ENCODE data around the gene GAPDHS. TPM values are rescaled to one million over a fixed set of nuclear protein-coding genes. Genes with fewer than 3 reads are reported as not detected.

The GAPDHS gene
- total RNA-seq, 4 donors from 2014 or later: 0.54 TPM; not detected in 3

DNA sequence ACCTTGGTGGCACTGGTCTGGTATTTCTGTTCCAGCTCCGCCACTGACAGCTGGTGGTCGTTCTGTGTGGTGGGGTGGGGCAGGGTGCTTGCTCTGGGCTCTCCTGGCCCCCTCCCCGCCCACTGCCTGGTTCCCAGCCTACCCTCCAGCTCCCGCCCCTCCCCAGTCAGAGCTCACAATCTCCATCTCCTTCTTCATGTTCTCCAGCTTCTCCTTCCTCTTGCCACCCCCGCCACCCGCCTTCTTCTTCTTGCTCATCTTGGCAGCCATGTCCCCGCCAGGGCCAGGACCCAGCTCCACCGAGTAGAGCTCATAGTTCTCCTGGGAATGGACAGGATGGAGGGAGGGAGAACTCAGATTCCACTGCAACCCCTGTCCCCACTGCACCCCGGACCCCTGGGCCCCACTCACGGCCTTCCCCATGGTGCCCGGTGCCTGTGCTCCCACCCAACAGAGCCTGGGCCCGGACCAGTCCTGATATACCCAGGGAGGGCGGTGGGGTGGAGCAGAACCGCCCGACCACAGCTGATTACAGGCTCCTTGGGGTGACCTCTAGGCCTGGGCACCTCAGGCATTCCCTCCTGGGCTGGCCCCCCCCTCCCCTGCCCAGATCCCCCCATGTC lies 30.1 kb downstream of the GAPDHS start, which contains the start of gene ATP4A:
Gene ATP4A, minus strand, starts transcription at position 452 of the 623 bp plus-strand sequence. Its CDS starts 29 bp downstream, at position 423.
- TF ChIP-seq POLR2A (IDR thresholded peaks at IDR 0.05): no peak
- TF ChIP-seq, protein P1, sequence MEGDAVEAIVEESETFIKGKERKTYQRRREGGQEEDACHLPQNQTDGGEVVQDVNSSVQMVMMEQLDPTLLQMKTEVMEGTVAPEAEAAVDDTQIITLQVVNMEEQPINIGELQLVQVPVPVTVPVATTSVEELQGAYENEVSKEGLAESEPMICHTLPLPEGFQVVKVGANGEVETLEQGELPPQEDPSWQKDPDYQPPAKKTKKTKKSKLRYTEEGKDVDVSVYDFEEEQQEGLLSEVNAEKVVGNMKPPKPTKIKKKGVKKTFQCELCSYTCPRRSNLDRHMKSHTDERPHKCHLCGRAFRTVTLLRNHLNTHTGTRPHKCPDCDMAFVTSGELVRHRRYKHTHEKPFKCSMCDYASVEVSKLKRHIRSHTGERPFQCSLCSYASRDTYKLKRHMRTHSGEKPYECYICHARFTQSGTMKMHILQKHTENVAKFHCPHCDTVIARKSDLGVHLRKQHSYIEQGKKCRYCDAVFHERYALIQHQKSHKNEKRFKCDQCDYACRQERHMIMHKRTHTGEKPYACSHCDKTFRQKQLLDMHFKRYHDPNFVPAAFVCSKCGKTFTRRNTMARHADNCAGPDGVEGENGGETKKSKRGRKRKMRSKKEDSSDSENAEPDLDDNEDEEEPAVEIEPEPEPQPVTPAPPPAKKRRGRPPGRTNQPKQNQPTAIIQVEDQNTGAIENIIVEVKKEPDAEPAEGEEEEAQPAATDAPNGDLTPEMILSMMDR (IDR thresholded peaks at IDR 0.05): no peak
- Histone ChIP-seq H3K36me3 (no peaks in the 10 kb centered on the region), H3K9me3 (no peaks in the 10 kb centered on the region), H3K27me3 (no peaks in the 10 kb centered on the region), H3K4me3 (no peak within 1 kb of the TSS), H3K27ac (no peak within 1 kb of the TSS), H3K4me1 (peaks cover 0 to 7% (median under 1%) of the 10 kb centered on the region in 4 donors)
- no peak for DNase-seq

DNA sequence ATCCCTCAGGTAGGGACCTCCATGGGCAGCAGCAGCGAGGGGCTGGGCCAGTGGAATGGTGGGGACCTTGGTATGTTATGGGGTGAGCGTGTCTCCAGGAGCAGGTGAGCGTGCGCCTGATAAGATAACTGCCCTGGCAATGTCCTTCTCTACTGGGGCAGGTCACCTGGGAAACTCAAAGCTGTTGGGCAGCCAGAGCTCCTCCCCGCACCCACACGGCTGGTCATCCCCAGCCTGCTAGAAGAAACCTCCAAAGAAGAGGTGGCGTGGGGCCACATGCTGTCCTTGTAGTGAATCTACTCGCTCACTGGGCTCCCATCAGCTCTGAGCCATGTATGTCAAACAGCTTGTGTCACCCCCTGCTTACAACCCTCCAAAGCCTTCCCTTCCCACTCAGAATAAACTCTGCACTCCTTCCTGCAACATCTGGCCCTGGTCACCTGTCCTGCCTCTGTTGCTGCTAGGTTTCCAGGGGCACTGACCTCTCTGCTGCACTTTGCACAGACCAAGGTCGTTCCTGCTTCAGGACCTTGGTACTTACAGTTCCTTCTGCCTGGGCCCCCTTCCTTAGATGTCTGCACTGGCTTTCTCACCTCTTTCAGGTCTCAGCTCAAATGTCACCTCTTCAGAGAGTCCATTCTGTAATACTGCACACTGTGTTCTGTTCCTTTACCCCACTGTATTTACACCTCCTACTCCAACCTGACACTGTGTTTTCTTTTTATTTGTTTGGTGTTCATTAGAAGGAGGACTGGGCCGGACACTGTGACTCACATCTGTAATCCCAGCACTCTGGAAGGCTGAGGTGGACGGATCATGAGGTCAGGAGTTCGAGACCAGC lies 32.0 kb downstream of the GAPDHS start:
- Histone ChIP-seq H3K9me3 (no peaks in the 10 kb centered on the region), H3K27me3 (no peaks in the 10 kb centered on the region), H3K4me1 (no peaks in the 10 kb centered on the region), H3K27ac (no peak overlapping the region), H3K4me3 (no peak overlapping the region), H3K36me3 (no peaks in the 10 kb centered on the region)
- no peak for TF ChIP-seq POLR2A (IDR thresholded peaks at IDR 0.05)
- DNase-seq: no peak

DNA sequence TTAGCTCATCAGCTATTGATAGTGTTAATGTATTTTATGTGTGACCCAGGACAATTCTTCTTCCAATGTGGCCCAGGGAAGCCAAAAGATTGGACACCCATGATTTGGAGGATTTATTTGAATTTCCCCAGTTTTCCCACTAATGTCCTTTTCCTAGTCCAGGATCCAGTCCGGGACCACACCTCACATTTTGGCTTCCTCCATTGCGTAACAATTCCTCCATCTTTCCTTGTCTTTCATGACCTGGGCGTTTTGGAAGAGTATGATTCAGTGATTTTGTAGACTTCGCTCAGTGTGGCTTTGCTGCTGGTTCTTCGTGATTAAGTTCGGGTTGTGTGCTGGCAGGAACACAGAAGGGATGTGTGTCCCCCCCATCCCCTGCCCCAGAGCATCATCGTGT lies 33.5 kb downstream of the GAPDHS start:
- no peak for TF ChIP-seq POLR2A (IDR thresholded peaks at IDR 0.05)
- TF ChIP-seq, protein P1 (IDR thresholded peaks at IDR 0.05): no peak
- no peaks in the 10 kb centered on the region for H3K9me3 ChIP-seq
- no peaks in the 10 kb centered on the region for H3K4me1 ChIP-seq
- no peak overlapping the region for H3K4me3 ChIP-seq
- no peaks in the 10 kb centered on the region for H3K27me3 ChIP-seq
- no peak for DNase-seq
- H3K36me3 ChIP-seq: no peaks in the 10 kb centered on the region
- H3K27ac ChIP-seq: no peak overlapping the region

DNA sequence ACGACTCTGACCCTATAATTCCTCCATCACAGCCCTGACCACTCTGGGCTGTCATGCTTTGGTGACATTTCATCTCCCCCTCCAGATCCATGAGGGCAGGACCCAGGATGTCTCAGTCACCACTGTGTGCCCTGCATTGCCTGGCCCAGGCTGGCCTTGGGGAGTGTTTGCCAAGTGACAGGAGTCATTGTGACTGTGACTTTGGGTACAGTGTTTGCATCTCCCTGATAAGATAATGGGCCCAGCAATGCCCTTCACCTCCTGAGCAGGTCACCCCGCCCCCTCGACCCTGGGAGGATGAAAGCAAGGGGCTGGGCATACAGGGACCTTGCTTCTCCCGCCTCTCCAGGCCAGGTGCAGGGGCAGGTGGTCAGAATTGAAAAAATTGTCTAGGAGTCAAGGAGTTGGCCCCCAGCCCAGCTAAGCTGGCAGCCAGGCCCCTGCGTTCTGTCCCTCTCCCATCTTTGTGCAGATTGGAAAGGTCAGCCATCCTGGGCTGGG lies 36.1 kb downstream of the GAPDHS start:
- DNase-seq: no peak
- H3K36me3 ChIP-seq: no peaks in the 10 kb centered on the region
- no peak overlapping the region for H3K27ac ChIP-seq
- no peaks in the 10 kb centered on the region for H3K9me3 ChIP-seq
- H3K4me3 ChIP-seq: no peak overlapping the region
- no peaks in the 10 kb centered on the region for H3K4me1 ChIP-seq
- no peak for TF ChIP-seq POLR2A (IDR thresholded peaks at IDR 0.05)
- TF ChIP-seq, protein P1 (IDR thresholded peaks at IDR 0.05): no peak
- H3K27me3 ChIP-seq: no peaks in the 10 kb centered on the region

DNA sequence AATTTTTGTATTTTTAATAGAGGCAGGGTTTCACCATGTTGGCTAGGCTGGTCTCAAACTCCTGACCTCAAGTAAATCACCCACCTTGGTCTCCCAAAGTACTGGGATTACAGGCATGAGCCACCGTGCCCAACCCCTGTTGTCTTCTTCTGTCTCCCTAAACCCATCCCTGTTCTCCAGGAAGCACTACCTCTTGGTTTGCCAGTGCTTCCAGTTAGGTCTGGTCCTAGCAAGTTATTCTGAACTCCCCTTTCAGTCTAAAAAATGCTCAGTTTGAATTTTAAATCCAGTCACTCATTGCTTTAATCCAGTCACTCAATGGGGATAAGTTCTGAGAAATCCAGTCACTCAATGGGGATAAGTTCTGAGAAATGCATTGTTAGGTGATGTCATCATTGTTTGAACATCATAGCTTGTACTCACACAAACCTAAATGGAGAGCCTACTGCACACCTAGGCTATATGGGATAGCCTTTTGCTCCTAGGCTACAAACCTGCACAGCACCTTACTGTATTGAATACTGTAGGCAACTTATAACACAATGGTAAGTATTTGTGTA lies 38.2 kb downstream of the GAPDHS start:
- no peaks in the 10 kb centered on the region for H3K36me3 ChIP-seq
- no peak overlapping the region for H3K4me3 ChIP-seq
- H3K4me1 ChIP-seq: no peaks in the 10 kb centered on the region
- TF ChIP-seq, protein P1 (IDR thresholded peaks at IDR 0.05): no peak
- TF ChIP-seq POLR2A (IDR thresholded peaks at IDR 0.05): no peak
- H3K27me3 ChIP-seq: no peaks in the 10 kb centered on the region
- no peak for DNase-seq
- peaks cover 0 to 10% (median 2%) of the 10 kb centered on the region in 4 donors for H3K9me3 ChIP-seq
- no peak overlapping the region for H3K27ac ChIP-seq

DNA sequence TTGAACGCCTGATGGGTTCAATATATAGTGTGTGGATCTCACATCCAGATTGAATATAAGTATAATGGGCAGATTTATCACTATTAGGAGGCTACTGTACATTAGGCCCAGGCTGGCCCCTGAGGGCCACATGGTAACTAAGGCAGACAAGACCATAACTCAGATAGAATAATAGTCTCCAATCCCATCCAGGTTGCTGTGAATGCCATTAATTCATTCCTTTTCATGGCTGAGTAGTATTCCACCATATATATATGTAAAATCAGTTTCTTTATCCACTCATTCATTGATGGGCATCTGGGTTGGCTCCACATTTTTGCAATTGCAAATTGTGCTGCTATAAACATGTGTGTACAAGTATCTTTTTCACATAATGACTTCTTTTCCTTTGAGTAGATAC lies 44.7 kb downstream of the GAPDHS start:
- H3K4me1 ChIP-seq: no peaks in the 10 kb centered on the region
- no peak for TF ChIP-seq POLR2A (IDR thresholded peaks at IDR 0.05)
- TF ChIP-seq, protein P1 (IDR thresholded peaks at IDR 0.05): no peak
- no peaks in the 10 kb centered on the region for H3K27me3 ChIP-seq
- no peak overlapping the region for H3K27ac ChIP-seq
- no peak for DNase-seq
- no peaks in the 10 kb centered on the region for H3K36me3 ChIP-seq
- peaks cover 0 to 20% (median 4%) of the 10 kb centered on the region in 4 donors for H3K9me3 ChIP-seq
- no peak overlapping the region for H3K4me3 ChIP-seq
